Activated CD4-positive, alpha-beta T cell treated with anti-CD3 and anti-CD28 coated beads, Interleukin-2, amount 10 ng/mL, durations not matched to agents 24 days and 14 days (primary cell): Measurements from ENCODE around the gene DHRS11. TPM values are rescaled to one million over a fixed set of nuclear protein-coding genes. Genes with fewer than 3 reads are reported as not detected.

Experiments used
- DNase-seq: peaks from one replicate; pipeline ENCODE4 v3.0.0; 2022
- H3K27ac Mint-ChIP-seq: one replicate; pipeline ENCODE4 v1.8.0; 2022; ENCODE audit warnings: mild to moderate bottlenecking, mixed read lengths
- H3K27me3 Mint-ChIP-seq: one replicate; pipeline ENCODE4 v1.8.0; 2022; ENCODE audit warnings: mixed read lengths
- H3K36me3 Mint-ChIP-seq: one replicate; pipeline ENCODE4 v1.8.0; 2022; ENCODE audit warnings: low read depth, mild to moderate bottlenecking, mixed read lengths
- H3K4me1 Mint-ChIP-seq: one replicate; pipeline ENCODE4 v1.8.0; 2021; ENCODE audit warnings: mixed read lengths
- H3K4me3 Mint-ChIP-seq: one replicate; pipeline ENCODE4 v1.8.0; 2022; ENCODE audit warnings: mild to moderate bottlenecking, moderate library complexity, mixed read lengths
- H3K9me3 Mint-ChIP-seq: one replicate; pipeline ENCODE4 v1.8.0; 2021; ENCODE audit warnings: mixed read lengths
- intact Hi-C: fragments of 100-400 bp; cut with micrococcal nuclease; formaldehyde crosslinking; loops from one replicate; pipeline ENCODE4 v1.15.1; 2023
- total RNA-seq: library from RNA; stranded (reverse); gene quantifications from 2 replicates; pipeline ENCODE4 v1.2.3, GENCODE V29; 2022

The DHRS11 gene, protein sequence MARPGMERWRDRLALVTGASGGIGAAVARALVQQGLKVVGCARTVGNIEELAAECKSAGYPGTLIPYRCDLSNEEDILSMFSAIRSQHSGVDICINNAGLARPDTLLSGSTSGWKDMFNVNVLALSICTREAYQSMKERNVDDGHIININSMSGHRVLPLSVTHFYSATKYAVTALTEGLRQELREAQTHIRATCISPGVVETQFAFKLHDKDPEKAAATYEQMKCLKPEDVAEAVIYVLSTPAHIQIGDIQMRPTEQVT
- total RNA-seq, result 17.9 and 18.0 TPM in 2 replicates

DNA sequence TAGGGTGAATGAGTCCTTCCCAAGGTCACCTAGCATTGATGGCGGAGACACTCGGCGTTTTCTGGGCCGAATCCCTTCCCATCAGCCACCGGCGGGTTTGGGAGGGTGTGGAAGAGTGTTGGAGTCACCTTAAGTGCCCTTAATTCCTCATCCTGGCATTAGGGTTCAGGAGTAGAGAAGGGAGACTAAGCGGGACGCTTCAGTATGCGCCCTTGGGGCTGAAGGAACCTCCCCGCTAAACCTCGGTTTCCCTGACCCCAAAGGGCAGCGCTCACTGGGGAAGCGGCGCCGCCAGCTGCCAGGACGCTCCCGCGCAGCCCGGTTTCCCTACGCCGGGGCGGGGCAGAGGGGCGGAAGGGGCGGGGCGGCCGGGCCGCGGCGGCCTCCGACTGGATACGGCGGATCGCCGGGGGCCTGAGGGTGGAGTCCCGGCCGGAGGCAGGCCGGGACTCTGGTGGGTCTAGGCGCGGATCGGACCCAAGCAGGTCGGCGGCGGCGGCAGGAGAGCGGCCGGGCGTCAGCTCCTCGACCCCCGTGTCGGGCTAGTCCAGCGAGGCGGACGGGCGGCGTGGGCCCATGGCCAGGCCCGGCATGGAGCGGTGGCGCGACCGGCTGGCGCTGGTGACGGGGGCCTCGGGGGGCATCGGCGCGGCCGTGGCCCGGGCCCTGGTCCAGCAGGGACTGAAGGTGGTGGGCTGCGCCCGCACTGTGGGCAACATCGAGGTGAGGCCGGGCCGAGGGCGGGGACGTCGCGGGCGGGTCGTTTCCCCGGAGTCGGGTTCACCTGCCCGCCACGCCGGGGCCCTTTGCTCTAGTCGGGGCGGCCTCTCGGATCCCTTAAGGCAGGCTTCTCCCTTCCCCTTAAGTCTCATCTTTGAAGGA is at the start of gene DHRS11:
Gene DHRS11 (plus strand): TSS at position 446 of the 882 bp plus-strand sequence. CDS start 131 bp downstream, at position 577.
- intact Hi-C loops, result loop anchor here (1.0 kb wide), 1 partner anchor 10 kb away; the partner anchor contains the start of gene MRM1
- DNase-seq, result peak; percentile 94
- H3K36me3 Mint-ChIP-seq, result peaks cover 24% of the 10 kb centered on the region
- peak within 1 kb of the TSS; percentile 49 for H3K27ac Mint-ChIP-seq
- H3K9me3 Mint-ChIP-seq, result no peaks in the 10 kb centered on the region
- H3K4me1 Mint-ChIP-seq, result peaks cover 17% of the 10 kb centered on the region
- H3K4me3 Mint-ChIP-seq, result peak within 1 kb of the TSS; percentile 78
- peaks cover 1% of the 10 kb centered on the region for H3K27me3 Mint-ChIP-seq

DNA sequence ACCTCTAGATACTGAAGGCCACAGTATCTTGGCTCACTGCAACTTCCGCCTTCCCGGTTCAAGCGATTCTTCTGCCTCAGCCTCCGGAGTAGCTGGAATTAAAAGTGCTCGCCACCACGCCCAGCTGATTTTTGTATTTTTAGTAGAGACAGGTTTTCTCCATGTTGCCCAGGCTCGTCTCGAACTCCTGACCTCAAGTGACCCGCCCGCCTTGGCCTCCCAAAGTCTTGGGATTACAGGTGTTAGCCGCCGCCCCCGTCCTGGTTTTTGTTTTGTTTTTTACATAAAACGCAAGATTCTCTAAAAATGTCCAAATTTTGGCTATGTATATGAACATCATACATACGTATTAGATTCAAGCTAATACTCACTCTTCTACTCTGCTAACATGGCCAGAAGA is 48.9 kb upstream of the DHRS11 start:
- Mint-ChIP-seq H3K36me3 (peaks cover 30% of the 10 kb centered on the region), H3K27ac (no peak overlapping the region), H3K4me1 (peaks cover 19% of the 10 kb centered on the region), H3K27me3 (no peaks in the 10 kb centered on the region), H3K9me3 (no peaks in the 10 kb centered on the region), H3K4me3 (no peak overlapping the region)
- peak; percentile 52 for DNase-seq
- intact Hi-C loops, result loop anchor here (10.0 kb wide), 3 partner anchors 182 to 958 kb away; partner anchors contain the start of genes AATF and AP2B1

DNA sequence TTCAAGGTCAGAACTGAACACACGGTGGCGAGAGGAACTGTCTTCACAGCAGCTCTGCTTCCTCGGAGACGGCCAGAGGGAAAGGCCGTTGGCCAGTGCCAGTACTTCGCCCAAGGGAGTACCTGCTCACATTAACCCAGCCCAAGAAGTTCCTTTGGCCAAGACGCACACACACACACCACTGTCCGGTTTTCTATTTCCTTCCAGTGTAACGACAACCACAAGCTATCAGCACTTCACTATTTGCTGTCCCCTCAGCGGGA is 47.7 kb upstream of the DHRS11 start:
- H3K4me1 Mint-ChIP-seq, result peaks cover 25% of the 10 kb centered on the region
- no peaks in the 10 kb centered on the region for H3K9me3 Mint-ChIP-seq
- intact Hi-C loops, result loop anchor here (2.0 to 10.0 kb wide), 4 partner anchors 57 to 959 kb away; partner anchors contain the start of genes AATF, AP2B1 and ZNHIT3
- H3K4me3 Mint-ChIP-seq, result peak overlapping the region; percentile 98
- no peak for DNase-seq
- H3K27me3 Mint-ChIP-seq, result no peaks in the 10 kb centered on the region
- H3K27ac Mint-ChIP-seq, result peak overlapping the region; percentile 99
- peaks cover 33% of the 10 kb centered on the region for H3K36me3 Mint-ChIP-seq

DNA sequence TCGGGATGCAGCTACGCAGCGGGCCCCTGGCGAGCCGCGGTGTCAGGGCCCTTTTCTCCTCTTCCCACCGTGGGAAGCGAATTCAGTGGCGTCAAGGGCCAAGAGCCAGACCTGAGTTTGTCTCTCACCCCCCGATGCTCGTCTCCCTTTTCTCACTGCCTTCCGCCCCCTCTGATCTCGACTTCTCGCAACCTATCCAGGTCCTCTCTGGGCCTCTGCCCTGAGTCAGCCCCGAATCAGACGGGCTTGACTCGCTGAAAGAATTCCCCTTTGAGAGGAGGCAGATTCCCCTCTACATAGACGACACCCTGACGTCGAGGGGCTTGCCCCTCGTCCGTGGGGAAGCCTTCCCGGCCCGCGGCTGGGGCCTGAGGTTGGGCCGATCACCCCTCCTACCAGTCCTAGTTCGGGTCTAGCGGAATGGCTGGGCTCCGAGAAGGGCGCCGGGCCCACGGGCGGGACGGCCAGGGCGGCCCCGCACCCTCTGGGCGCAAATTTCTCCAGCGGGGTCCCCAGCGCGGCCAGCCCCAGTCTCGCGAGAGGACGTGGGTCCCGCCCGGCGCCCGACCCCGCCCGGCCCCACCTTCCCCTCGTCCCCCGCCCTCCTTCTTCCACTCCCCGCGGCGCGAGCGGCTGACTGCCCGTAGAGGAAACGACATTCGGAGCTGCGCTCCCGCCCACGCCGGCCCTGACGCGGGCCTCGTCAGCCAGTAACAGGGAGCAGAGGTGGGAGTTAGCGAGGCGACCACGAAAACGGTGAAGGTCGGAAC is 47.2 kb upstream of the DHRS11 start, which contains the start of gene GGNBP2:
Gene GGNBP2 (plus strand): TSS at position 613 of the 770 bp plus-strand sequence. CDS start 806 bp downstream, outside the sequence.
- peaks cover 33% of the 10 kb centered on the region for H3K36me3 Mint-ChIP-seq
- H3K4me3 Mint-ChIP-seq, result peak within 1 kb of the TSS; percentile 98
- H3K27me3 Mint-ChIP-seq, result no peaks in the 10 kb centered on the region
- DNase-seq, result peak; percentile 97
- intact Hi-C loops, result loop anchor here (1.0 to 10.0 kb wide), 6 partner anchors 9 to 960 kb away; partner anchors contain the start of genes AATF, AP2B1, MRM1 and ZNHIT3
- peak within 1 kb of the TSS; percentile 99 for H3K27ac Mint-ChIP-seq
- H3K9me3 Mint-ChIP-seq, result no peaks in the 10 kb centered on the region
- peaks cover 25% of the 10 kb centered on the region for H3K4me1 Mint-ChIP-seq

DNA sequence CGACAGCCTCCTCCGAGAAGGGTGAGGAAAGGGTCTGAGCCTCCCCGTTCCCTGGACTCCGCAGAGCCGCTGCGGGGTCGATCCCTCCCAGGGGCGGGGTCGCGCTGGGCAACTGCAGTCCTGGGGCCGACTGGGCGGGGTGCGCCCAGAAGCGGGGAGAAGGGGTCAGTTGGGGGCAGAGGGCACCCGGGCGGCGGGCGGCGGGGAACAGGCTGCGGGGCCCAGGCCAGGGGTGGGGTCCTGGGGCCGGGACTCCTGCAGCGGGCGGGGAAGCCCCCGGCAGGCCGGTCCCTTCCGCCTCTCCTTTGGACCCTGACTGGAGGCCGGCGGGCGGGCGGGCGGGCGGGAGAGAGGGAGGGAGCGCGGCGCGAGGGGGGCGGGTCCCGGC is 46.6 kb upstream of the DHRS11 start:
- Mint-ChIP-seq H3K36me3 (peaks cover 31% of the 10 kb centered on the region), H3K27me3 (no peaks in the 10 kb centered on the region), H3K9me3 (no peaks in the 10 kb centered on the region), H3K27ac (peak overlapping the region; percentile 99), H3K4me1 (peaks cover 28% of the 10 kb centered on the region), H3K4me3 (peak overlapping the region; percentile 98)
- intact Hi-C loops, result loop anchor here (1.0 to 10.0 kb wide), 6 partner anchors 10 to 960 kb away; partner anchors contain the start of genes AATF, AP2B1, MRM1 and ZNHIT3
- DNase-seq, result no peak

DNA sequence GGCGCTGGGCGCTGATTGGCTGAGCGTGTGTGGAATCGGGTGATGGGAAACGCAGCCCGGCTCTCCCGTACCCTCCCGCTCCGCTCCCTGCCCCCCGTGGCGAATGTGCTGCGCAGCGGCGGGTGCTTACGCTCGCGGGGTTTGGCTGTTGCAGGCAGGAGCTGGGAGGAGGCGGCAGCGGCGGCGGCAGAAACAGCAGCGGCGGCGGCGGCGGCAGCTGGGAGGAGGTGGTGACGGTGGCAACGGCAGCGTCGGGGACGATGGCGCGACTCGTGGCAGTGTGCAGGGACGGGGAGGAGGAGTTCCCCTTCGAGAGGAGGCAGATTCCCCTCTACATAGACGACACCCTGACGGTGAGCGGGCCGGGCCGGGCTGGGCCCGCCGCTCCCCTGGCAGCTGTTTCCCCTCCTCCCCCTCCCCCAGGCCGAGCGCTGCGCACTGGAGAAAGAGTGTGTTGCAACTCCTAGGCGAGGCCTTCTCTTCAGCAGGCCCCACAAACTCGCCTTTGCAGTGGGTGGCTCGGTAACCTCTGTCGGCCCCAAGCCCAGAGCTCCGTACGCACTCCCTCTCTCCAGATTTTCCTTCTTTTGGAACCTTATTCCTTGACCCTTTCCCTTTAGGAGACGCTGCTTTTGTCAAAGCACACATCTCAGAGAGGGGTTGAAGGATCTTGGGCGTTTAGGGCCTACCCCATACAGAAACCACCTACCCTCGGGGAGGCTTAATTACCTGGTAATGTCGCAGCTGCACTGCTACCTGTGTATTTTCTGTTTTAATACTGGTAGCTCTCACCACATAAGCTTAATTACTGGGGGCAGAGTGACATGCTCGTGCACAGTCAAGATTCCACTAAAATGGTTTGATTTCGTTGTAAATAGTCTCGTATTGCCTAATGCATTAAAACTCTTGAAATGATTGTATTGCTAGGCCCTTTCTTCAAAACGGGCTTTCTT is 45.9 kb upstream of the DHRS11 start:
- intact Hi-C loops, result loop anchor here (1.0 to 10.0 kb wide), 6 partner anchors 10 to 961 kb away; partner anchors contain the start of genes AATF, AP2B1, MRM1 and ZNHIT3
- peak; percentile 99 for DNase-seq
- Mint-ChIP-seq H3K27ac (peak overlapping the region; percentile 94), H3K4me1 (peaks cover 34% of the 10 kb centered on the region), H3K9me3 (no peaks in the 10 kb centered on the region), H3K36me3 (peaks cover 34% of the 10 kb centered on the region), H3K4me3 (peak overlapping the region; percentile 98), H3K27me3 (no peaks in the 10 kb centered on the region)

DNA sequence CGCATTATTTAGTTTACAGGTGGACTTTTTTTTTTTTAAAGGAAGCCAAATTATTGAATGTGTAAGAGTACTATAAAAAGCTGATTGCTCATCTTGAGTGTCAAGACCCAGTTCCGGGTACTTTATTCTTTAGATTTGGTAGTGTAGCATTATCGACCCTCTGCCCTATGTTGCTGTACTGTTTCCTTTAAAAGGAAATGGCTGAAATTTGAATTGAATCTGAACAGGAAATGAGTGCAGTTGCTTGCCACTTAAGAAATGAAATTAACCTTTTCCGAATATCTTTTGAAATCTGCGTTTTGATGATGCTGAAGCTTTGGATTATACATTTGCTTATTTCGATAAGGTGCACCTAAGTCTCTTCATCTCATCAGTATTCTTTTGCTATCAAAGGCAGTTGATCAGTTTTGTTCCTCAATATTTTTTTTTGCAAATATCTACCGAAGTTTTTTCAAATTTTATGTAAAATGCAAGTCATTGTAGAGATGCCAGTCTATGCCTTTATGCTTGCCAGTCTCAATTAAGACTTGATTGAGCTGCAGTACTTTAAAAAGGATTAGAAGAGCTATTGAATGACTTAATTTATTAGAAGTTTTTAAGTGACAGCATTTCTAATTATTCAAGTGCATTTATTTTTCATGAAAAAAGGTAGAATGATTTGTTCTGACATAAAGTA is 45.1 kb upstream of the DHRS11 start:
- H3K4me3 Mint-ChIP-seq, result peak overlapping the region; percentile 98
- no peak for DNase-seq
- peaks cover 36% of the 10 kb centered on the region for H3K4me1 Mint-ChIP-seq
- intact Hi-C loops, result loop anchor here (10.0 kb wide), 3 partner anchors 178 to 962 kb away; partner anchors contain the start of genes AATF and AP2B1
- H3K27me3 Mint-ChIP-seq, result no peaks in the 10 kb centered on the region
- H3K9me3 Mint-ChIP-seq, result no peaks in the 10 kb centered on the region
- peak overlapping the region; percentile 94 for H3K27ac Mint-ChIP-seq
- H3K36me3 Mint-ChIP-seq, result peaks cover 36% of the 10 kb centered on the region

DNA sequence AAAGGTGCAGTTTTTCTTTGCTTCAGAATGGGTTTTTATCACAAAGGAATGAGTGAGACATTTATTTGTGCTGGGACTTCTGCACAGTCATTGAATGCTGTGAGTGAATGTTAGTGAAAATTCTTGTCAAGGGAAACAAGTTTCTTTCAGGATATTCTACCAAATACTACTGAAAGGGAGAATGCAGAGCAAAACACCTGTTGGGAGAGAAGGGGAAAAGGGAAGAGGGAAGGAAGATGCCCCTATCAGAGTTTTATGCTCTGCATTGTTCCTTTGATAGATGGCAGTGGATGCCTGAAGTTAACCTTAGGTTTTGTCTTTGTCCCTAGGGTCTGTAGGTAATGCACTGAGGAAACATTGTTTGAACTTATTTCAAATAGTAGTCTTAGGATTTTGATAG is 43.9 kb upstream of the DHRS11 start:
- Mint-ChIP-seq H3K27me3 (no peaks in the 10 kb centered on the region), H3K27ac (peak overlapping the region; percentile 68), H3K4me3 (peak overlapping the region; percentile 98), H3K36me3 (peaks cover 37% of the 10 kb centered on the region), H3K4me1 (peaks cover 40% of the 10 kb centered on the region), H3K9me3 (no peaks in the 10 kb centered on the region)
- no peak for DNase-seq
- intact Hi-C loops, result loop anchor here (10.0 kb wide), 3 partner anchors 177 to 963 kb away; partner anchors contain the start of genes AATF and AP2B1

DNA sequence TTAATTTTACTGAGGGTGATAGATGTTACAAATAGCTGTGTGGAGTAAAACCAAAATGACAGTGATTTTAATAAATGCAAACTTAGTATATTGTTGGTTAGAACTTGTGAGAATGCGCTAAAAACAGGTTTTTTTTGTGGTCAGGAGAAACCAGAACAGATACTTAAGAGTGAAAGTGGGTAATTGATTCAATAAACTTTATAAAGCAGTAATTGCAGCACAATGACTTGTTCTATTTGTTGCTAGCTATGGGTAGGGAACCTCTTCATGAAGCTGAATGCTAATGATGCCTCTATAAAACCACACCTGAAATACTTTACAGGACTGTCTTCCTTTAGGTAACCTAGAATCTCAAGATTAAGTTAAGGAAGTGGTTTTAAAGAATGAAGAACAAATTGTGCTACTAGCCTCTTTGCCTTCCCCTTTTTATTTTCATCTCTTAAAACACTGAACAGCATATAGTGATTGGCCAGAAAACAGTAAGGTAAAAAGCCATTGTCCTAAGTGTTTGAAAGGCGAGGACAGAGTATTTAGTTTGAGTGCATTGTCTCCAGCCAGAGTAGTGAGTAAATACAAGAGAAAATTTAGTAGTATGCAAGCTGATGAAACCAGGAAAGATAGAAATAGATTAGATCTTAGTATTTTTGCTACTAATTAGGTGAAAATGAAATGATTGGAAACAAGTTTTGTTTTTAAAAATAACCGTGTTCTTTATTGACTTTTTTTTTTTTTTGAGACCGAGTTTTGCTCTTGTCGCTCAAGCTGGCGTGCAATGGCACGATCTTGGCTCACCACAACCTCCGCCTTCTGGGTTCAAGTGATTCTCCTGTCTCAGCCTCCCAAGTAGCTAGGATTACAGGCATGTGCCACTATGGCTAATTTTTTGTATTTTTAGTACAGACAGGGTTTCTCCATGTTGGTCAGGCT is 40.9 kb upstream of the DHRS11 start:
- Mint-ChIP-seq H3K4me3 (peak overlapping the region; percentile 46), H3K4me1 (peaks cover 44% of the 10 kb centered on the region), H3K9me3 (no peaks in the 10 kb centered on the region)

DNA sequence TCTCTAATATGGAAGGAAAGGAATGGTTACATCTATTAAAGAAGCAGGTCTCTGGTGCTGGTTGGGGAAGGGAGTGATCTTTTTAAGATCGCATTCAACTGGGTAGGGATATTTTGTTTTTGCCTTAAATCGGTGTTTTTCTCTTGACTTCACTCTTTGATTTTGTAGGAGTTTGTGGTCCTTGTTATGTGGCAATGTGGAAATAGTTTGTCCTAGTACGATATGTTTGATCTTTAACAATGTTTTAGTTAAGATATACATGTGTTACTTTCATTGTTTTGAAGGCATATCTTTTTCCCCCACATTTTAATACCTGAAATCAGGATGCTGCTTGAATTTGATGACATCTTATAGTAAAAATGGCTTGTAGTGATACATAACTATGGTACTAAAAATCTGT is 38.2 kb upstream of the DHRS11 start:
- intact Hi-C loops, result no loop called here
- H3K36me3 Mint-ChIP-seq, result peaks cover 51% of the 10 kb centered on the region
- no peak for DNase-seq
- peak overlapping the region; percentile 42 for H3K4me3 Mint-ChIP-seq
- H3K27ac Mint-ChIP-seq, result peak overlapping the region; percentile 73
- H3K9me3 Mint-ChIP-seq, result no peaks in the 10 kb centered on the region
- H3K27me3 Mint-ChIP-seq, result no peaks in the 10 kb centered on the region
- peaks cover 44% of the 10 kb centered on the region for H3K4me1 Mint-ChIP-seq

More for the DNA sequence above, 40.9 kb upstream of the DHRS11 start:
- Mint-ChIP-seq H3K36me3 (peaks cover 46% of the 10 kb centered on the region), H3K27me3 (no peaks in the 10 kb centered on the region), H3K27ac (peak overlapping the region; percentile 45)
- intact Hi-C loops, result no loop called here
- no peak for DNase-seq

DNA sequence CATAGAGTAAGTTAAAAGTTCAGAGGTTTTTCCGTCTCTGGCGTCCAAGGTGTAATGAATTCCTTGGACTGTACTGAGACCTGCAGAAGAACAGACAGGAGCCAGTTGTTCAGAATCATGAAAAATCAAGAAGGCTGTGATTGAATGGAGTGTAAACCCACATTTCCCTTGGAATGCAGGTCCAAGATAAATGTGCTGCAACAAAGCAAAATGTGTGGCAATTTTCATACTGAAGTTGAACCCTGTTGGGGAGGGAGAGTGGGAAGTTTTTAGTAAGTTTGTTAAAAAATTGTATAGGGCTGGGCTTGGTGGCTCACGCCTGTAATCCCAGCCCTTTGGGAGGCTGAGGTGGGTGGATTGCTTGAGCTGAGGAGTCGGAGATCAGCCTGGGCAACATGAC is 25.6 kb upstream of the DHRS11 start:
- no peaks in the 10 kb centered on the region for H3K9me3 Mint-ChIP-seq
- DNase-seq, result no peak
- H3K27ac Mint-ChIP-seq, result no peak overlapping the region
- intact Hi-C loops, result no loop called here
- H3K4me3 Mint-ChIP-seq, result no peak overlapping the region
- H3K36me3 Mint-ChIP-seq, result peaks cover 53% of the 10 kb centered on the region
- H3K4me1 Mint-ChIP-seq, result peaks cover 11% of the 10 kb centered on the region
- H3K27me3 Mint-ChIP-seq, result no peaks in the 10 kb centered on the region
